Muscle of leg (tissue), 11 donors: ENCODE data around the gene EPSTI1. TPM values are rescaled to one million over a fixed set of nuclear protein-coding genes. Genes with fewer than 3 reads are reported as not detected.

Experiments used
- DNase-seq: peaks from one replicate; pipeline ENCODE4 v3.0.0; 2013
- H3K27ac ChIP-seq: one replicate; pipeline ENCODE4 v1.5.1; 2013; ENCODE audit warnings: mild to moderate bottlenecking, low read length, control low read depth
- H3K27me3 ChIP-seq: one replicate; pipeline ENCODE4 v1.6.1; 2013; ENCODE audit warnings: low read length; ENCODE audit not compliant: control insufficient read depth, insufficient read depth
- H3K36me3 ChIP-seq: one replicate; pipeline ENCODE4 v1.6.1; 2013; ENCODE audit warnings: low read length; ENCODE audit not compliant: control insufficient read depth, insufficient read depth
- H3K4me1 ChIP-seq: one replicate; pipeline ENCODE4 v1.6.1; 2013; ENCODE audit warnings: low read length; ENCODE audit not compliant: control insufficient read depth, insufficient read depth
- H3K4me3 ChIP-seq: one replicate; pipeline ENCODE4 v1.5.1; 2013; ENCODE audit warnings: low read length, control low read depth
- H3K9me3 ChIP-seq: replicated peaks from 2 replicates; pipeline ENCODE4 v1.6.1; 2013; ENCODE audit warnings: low read depth, low read length; ENCODE audit not compliant: control insufficient read depth
- WGBS: methylation state at CpG from one replicate; pipeline ENCODE4 v1.1.5; 2013; ENCODE audit warnings: missing lambda C conversion rate; ENCODE audit not compliant: insufficient coverage; 5-methylcytosine and 5-hydroxymethylcytosine counted together
- polyA plus RNA-seq, 8 donors: library from polyadenylated mRNA; unstranded; fragments of 120-200 nt; gene quantifications; one replicate each; pipeline versions ENCODE4 v1.2.1 to v1.2.3, GENCODE V29; 2013; ENCODE audit warnings: inconsistent platforms in 1 of 8, low replicate concordance in 1 of 8; ENCODE audit not compliant: insufficient read length in 8 of 8, insufficient read depth in 1 of 8
- total RNA-seq: library from RNA; stranded (reverse); fragments of 120-200 nt; gene quantifications from one replicate; pipeline ENCODE4 v1.2.4, GENCODE V29; 2013

The EPSTI1 gene
- total and polyA plus RNA-seq, 9 donors: 1.9 to 12.4 (median 2.6) TPM

DNA sequence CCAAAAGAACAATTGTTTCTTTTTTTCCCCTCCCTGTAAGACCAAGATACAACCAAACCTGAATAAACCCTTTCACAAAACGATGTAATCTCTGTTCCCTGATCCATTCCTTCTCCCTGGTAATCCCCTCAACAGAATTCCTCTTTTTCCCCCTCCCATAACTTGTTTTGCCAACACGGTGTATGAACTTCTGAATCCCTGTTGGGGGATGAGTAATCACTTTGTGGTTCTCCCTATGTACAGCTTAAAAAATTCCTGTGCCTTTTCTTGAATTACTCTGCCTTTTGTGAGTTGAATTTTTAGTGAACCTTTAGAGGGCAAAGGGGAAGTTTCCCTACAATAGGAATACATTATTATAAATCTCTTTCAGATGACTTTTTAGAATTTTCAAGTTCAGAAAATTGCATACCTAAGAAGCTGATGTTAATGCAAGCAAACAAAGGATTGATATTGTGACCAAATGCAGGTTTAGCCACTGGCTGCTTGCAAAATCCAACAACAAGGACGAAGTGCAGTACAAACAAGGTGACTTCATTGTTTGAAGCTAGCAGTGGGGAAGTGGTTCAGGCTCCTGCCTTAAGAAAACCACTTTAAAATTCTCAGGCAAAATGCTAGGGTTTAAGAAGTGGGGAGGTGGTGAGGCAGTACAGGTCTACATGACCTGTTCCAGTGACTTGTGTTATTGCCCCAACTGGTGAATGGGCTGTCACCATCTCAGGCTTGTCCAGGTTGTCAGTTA is 15.0 kb upstream of the EPSTI1 start:
- Histone ChIP-seq H3K9me3 (no peaks in the 10 kb centered on the region), H3K4me3 (no peak overlapping the region), H3K27ac (no peak overlapping the region), H3K27me3 (no peaks in the 10 kb centered on the region), H3K36me3 (no peaks in the 10 kb centered on the region), H3K4me1 (no peaks in the 10 kb centered on the region)
- WGBS: no CpG with 5 or more reads among the region's 3 CpGs
- DNase-seq: no peak

DNA sequence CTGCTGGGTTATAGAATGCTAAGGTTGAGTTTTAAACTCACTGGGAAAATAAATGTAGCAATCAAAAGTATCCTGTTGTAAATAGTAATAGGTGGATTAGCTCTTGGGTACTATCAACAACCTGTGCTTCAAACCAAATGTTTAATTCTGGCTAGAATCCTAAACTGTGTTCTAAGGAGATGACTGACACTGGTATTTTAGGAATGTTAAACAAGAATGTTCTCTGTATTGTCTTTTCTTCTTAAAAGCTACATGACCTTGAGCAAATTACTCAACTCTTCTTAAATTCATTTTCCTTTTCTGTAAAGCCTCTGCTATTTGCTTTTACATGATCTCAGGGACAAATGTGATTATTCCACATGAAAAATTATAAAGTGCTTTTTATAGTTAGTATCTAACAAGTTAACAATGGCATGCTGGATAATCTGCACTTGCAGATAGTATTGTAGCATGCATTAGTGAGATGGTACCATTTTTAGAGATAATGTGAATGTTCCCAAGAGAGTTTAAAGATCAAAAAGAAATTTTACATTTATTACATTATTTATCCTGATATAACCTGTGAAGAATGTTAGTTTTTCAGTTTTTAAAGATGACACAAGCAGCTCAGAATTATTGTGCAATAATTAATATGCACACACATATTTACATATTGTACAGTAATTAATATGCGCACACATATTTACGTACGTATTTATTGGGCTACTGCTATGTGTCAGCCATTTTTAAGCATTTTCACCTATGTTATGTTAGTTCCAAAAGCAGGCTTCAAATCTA is 13.6 kb upstream of the EPSTI1 start:
- H3K36me3 ChIP-seq: no peaks in the 10 kb centered on the region
- no peaks in the 10 kb centered on the region for H3K4me1 ChIP-seq
- H3K27me3 ChIP-seq: no peaks in the 10 kb centered on the region
- no peak overlapping the region for H3K27ac ChIP-seq
- no peak overlapping the region for H3K4me3 ChIP-seq
- WGBS: no CpG with 5 or more reads among the region's 3 CpGs
- no peak for DNase-seq
- H3K9me3 ChIP-seq: no peaks in the 10 kb centered on the region

DNA sequence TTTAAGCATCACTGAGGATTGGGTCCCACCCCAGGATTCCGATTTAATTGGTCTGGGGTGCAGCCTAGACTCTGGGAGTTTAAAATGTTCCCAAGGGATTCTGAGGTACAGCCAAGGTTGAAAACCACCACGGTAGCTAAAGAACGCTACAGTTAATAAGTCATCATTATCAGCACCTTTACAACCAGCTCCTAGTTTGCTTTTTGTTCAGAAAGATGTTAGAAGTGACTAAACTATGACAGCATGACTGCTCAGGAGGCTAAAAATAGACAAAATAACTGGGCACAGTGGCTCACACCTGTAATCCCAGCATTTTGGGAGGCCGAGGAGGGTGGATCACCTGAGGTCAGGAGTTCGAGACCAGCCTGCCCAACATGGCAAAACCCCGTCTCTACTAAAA is 11.7 kb upstream of the EPSTI1 start:
- Histone ChIP-seq H3K4me1 (no peaks in the 10 kb centered on the region), H3K4me3 (no peak overlapping the region), H3K27me3 (no peaks in the 10 kb centered on the region), H3K36me3 (no peaks in the 10 kb centered on the region), H3K9me3 (no peaks in the 10 kb centered on the region), H3K27ac (no peak overlapping the region)
- no peak for DNase-seq
- WGBS: 90% methylated on average over 2 of the region's 6 CpGs

DNA sequence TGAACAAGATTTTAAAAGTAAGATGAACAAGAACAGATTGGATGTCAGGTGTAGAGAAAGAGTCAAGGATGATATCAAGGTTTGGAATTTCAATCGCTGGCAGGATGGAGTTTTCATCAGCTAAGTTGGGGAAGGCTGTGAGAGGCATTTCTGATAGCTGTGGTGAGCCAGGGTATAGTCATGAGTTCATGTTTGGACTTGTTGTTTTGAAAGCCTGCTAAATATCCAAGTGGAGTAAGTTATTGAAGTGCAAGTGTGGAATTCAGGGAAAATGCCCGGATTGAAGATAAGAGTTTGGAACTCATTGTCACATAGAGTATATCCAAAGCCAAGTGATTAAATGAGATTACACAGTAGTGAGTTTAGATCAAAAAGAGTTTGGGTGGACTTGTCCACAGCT is 11.0 kb upstream of the EPSTI1 start:
- no peak overlapping the region for H3K4me3 ChIP-seq
- WGBS: 100% methylated on average over 1 of the region's 2 CpGs
- no peaks in the 10 kb centered on the region for H3K4me1 ChIP-seq
- DNase-seq: no peak
- H3K27ac ChIP-seq: no peak overlapping the region
- H3K9me3 ChIP-seq: no peaks in the 10 kb centered on the region
- H3K27me3 ChIP-seq: no peaks in the 10 kb centered on the region
- H3K36me3 ChIP-seq: no peaks in the 10 kb centered on the region

DNA sequence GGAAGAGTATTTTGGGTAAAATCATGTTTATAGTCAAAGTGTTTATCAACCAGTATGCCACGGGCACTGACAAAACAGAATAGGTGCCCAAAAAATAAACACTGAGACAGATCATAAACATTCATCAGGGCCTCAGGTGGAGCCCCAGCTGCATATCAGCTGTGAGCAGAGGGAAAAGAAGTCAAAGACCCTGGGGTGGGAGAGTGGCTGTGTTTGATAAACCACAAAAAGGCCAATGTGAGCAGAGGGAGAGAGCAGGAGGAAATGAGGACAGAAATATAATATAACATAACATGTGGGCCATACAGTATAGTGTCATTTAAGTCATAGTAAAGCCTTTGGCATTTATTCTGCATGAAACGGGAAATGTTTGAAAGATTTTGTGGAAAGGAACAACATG is 10.0 kb upstream of the EPSTI1 start:
- 80% methylated on average over 1 of the region's 2 CpGs for WGBS
- Histone ChIP-seq H3K9me3 (no peaks in the 10 kb centered on the region), H3K4me3 (no peak overlapping the region), H3K27ac (no peak overlapping the region), H3K4me1 (no peaks in the 10 kb centered on the region), H3K36me3 (no peaks in the 10 kb centered on the region), H3K27me3 (no peaks in the 10 kb centered on the region)
- DNase-seq: no peak

DNA sequence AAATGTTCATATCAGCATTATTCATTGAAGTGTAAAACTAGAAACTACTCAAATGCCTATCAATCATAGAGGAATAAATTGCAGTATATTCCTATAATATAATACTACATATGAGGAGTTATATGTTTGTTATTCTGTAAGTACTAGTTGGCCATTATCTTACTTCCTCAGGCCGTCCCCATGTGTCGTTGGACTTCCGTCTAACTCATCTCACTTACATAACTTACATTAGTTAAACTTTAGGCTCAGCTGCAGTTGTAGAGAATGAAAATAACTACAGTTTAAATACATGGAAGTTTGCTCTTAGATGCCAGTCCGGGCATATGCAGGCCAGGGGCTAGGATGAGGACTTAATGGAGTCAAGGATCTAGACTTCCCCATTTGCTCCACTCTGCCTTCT is 8.6 kb upstream of the EPSTI1 start:
- Histone ChIP-seq H3K27me3 (no peaks in the 10 kb centered on the region), H3K27ac (no peak overlapping the region), H3K4me1 (no peaks in the 10 kb centered on the region), H3K36me3 (no peaks in the 10 kb centered on the region), H3K4me3 (no peak overlapping the region), H3K9me3 (no peaks in the 10 kb centered on the region)
- no peak for DNase-seq
- no CpG with 5 or more reads among the region's 4 CpGs for WGBS

DNA sequence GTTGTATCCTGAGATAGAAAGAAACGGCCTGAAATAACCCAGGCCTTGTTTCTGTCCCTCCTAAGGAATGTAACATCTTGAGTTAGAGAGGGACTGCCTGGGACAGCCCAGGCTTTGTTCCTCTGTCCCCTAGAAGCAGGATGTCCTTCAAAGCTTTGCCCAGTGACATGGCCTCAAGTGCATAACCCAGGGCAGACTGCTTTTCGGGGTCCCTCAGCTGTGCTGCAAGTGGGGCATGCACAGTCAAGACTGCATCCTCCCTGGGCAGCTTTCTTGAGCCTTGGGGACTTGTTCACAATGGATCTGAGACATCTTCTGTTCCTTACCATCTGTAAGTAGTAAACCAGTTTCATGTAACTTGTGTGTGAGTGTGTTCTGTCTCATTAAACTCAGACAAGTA is 7.5 kb upstream of the EPSTI1 start:
- H3K9me3 ChIP-seq: no peaks in the 10 kb centered on the region
- H3K36me3 ChIP-seq: no peaks in the 10 kb centered on the region
- DNase-seq: no peak
- H3K4me3 ChIP-seq: no peak overlapping the region
- 100% methylated on average over 2 of the region's 2 CpGs for WGBS
- H3K27me3 ChIP-seq: no peaks in the 10 kb centered on the region
- no peaks in the 10 kb centered on the region for H3K4me1 ChIP-seq
- no peak overlapping the region for H3K27ac ChIP-seq

DNA sequence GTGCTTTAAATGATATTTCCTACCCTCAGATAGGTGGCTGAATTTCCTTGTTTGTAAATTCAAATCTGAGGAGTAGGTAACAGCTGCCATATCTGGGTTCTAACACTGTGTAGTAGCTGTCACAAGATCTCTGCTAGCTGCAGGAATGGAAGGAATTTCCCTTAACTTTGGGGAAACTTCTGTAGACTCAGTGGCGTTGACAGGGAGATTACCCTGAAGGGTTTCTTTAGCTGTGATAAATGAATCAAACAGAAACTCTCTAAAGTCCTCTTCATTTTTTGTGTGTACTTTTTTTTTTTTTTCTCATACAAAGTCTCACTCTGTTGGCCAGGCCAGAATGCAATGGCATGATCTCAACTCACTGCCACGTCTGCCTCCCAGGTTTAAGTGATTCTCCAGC is 5.3 kb upstream of the EPSTI1 start:
- H3K4me3 ChIP-seq: no peak overlapping the region
- H3K9me3 ChIP-seq: no peaks in the 10 kb centered on the region
- peaks cover 5% of the 10 kb centered on the region for H3K4me1 ChIP-seq
- H3K27ac ChIP-seq: no peak overlapping the region
- H3K36me3 ChIP-seq: no peaks in the 10 kb centered on the region
- H3K27me3 ChIP-seq: no peaks in the 10 kb centered on the region
- 75% methylated on average over 1 of the region's 2 CpGs for WGBS
- no peak for DNase-seq

DNA sequence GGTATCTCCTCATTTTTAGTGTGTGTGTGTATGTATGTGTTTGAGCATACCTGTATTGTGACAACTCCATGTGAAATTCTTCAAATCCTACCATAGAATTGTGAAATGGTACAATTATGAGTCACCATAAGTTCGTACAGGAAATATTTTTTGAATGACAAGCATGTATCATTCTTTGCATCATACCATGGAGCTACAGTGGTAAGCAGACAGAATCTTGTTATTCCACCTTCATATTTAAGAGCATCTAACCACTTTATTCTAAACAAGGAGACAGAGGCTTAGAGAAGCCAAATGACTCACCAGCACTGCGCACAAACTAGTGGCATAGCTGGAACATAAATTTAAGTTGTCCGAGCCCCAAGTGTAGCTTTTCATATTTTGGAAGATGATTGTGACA is 4.5 kb upstream of the EPSTI1 start:
- DNase-seq: no peak
- no peak overlapping the region for H3K4me3 ChIP-seq
- H3K9me3 ChIP-seq: no peaks in the 10 kb centered on the region
- no peaks in the 10 kb centered on the region for H3K36me3 ChIP-seq
- H3K27me3 ChIP-seq: no peaks in the 10 kb centered on the region
- H3K4me1 ChIP-seq: peaks cover 5% of the 10 kb centered on the region
- WGBS: no CpG with 5 or more reads among the region's 3 CpGs
- no peak overlapping the region for H3K27ac ChIP-seq

DNA sequence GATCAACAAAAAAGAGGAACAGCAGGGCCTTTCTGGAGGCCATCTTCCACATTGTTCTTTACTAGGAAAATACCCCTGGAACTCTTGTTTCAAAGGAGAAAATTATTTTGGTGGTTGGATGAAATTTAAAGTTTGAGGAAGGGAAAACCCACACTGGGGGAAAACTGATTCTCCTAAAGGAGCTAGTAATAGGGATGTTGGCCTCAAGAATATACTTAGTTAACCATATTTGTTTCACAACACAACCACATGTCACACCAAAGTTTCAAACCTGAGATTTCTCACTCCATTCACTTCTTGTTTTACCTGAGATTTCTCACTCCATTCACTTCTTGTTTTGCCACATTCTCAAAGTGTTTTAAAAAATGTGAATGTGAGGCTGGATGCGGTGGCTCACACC is 2.8 kb upstream of the EPSTI1 start:
- Histone ChIP-seq H3K4me1 (peaks cover 11% of the 10 kb centered on the region), H3K27ac (no peak overlapping the region), H3K4me3 (no peak overlapping the region), H3K9me3 (no peaks in the 10 kb centered on the region), H3K36me3 (no peaks in the 10 kb centered on the region), H3K27me3 (no peaks in the 10 kb centered on the region)
- WGBS: no CpG with 5 or more reads among the region's 1 CpG
- DNase-seq: no peak
